Ishikawa (cell line): ENCODE results near the gene S100A4.

Source experiments
- CEBPB ChIP-seq: IDR thresholded peaks from 2 replicates; pipeline ENCODE4 v1.6.1; 2012
- CREB1 ChIP-seq: IDR thresholded peaks from 2 replicates; pipeline ENCODE4 v1.6.1; 2012; ENCODE audit warnings: low read depth
- EGR1 ChIP-seq: IDR thresholded peaks from 2 replicates; pipeline ENCODE4 v1.6.1; 2012
- EP300 ChIP-seq: IDR thresholded peaks from 2 replicates; pipeline ENCODE4 v1.6.1; 2012; ENCODE audit warnings: borderline replicate concordance
- FOXM1 ChIP-seq: IDR thresholded peaks from 2 replicates; pipeline ENCODE4 v1.6.1; 2012; ENCODE audit warnings: low read depth, borderline replicate concordance
- MAX ChIP-seq: IDR thresholded peaks from 2 replicates; pipeline ENCODE4 v1.6.1; 2012
- NFIC ChIP-seq: IDR thresholded peaks from 2 replicates; pipeline ENCODE4 v1.6.1; 2012
- RAD21 ChIP-seq: IDR thresholded peaks from 2 replicates; pipeline ENCODE4 v1.6.1; 2012; ENCODE audit warnings: low read depth
- REST ChIP-seq: IDR thresholded peaks from 2 replicates; pipeline ENCODE4 v1.6.1; 2012; ENCODE audit warnings: low read depth, mild to moderate bottlenecking
- TAF1 ChIP-seq: IDR thresholded peaks from 2 replicates; pipeline ENCODE4 v1.6.1; 2012; ENCODE audit warnings: low read depth, mild to moderate bottlenecking
- TCF12 ChIP-seq: IDR thresholded peaks from 2 replicates; pipeline ENCODE4 v1.6.1; 2012; ENCODE audit warnings: low read depth
- TEAD4 ChIP-seq: IDR thresholded peaks from 2 replicates; pipeline ENCODE4 v1.6.1; 2012
- USF1 ChIP-seq: IDR thresholded peaks from 2 replicates; pipeline ENCODE4 v1.6.1; 2012
- YY1 ChIP-seq: IDR thresholded peaks from 2 replicates; pipeline ENCODE4 v1.6.1; 2012; ENCODE audit warnings: low read depth
- ZBTB7A ChIP-seq: IDR thresholded peaks from 2 replicates; pipeline ENCODE4 v1.6.1; 2012; ENCODE audit warnings: low read depth

The S100A4 gene

GRCh38 chr1:153560241-153560640 lies 14.6 kb upstream of the S100A4 start:
- TF ChIP-seq EGR1 (no peak), YY1 (no peak)

GRCh38 chr1:153557877-153558276 lies 12.3 kb upstream of the S100A4 start:
- TF ChIP-seq NFIC (no peak), REST (no peak), TEAD4 (no peak), ZBTB7A (no peak), CREB1 (no peak), YY1 (no peak), USF1 (no peak), EP300 (no peak), EGR1 (no peak), RAD21 (no peak), CEBPB (no peak), MAX (no peak), TAF1 (no peak)

- TF ChIP-seq EGR1 (no peak), TAF1 (no peak), ZBTB7A (no peak), NFIC (no peak)
Observed at GRCh38 chr1:153556348-153556747, 10.7 kb upstream of the S100A4 start.

- TF ChIP-seq TEAD4, result no peak
Observed at GRCh38 chr1:153553830-153554541, 8.4 kb upstream of the S100A4 start.

- TF ChIP-seq YY1 (no peak), REST (no peak), EGR1 (no peak), RAD21 (no peak), ZBTB7A (no peak), TEAD4 (no peak), FOXM1 (no peak), MAX (no peak), NFIC (no peak), USF1 (no peak)
Observed at GRCh38 chr1:153553096-153553495, 7.5 kb upstream of the S100A4 start.

- TF ChIP-seq TAF1 (no peak), USF1 (no peak), RAD21 (no peak), CEBPB (no peak), REST (no peak), TCF12 (no peak), FOXM1 (no peak), EGR1 (no peak), EP300 (no peak), YY1 (no peak)
Observed at GRCh38 chr1:153552335-153552734, 6.7 kb upstream of the S100A4 start.
